ENCODE measurements around the gene FCAMR.

GRCh38 chr1:206972728-206973127, 2.5 kb upstream of the FCAMR start:
- no peak for TF ChIP-seq POLR2AphosphoS5 (IDR thresholded peaks at IDR 0.05)
- TF ChIP-seq, protein P1, sequence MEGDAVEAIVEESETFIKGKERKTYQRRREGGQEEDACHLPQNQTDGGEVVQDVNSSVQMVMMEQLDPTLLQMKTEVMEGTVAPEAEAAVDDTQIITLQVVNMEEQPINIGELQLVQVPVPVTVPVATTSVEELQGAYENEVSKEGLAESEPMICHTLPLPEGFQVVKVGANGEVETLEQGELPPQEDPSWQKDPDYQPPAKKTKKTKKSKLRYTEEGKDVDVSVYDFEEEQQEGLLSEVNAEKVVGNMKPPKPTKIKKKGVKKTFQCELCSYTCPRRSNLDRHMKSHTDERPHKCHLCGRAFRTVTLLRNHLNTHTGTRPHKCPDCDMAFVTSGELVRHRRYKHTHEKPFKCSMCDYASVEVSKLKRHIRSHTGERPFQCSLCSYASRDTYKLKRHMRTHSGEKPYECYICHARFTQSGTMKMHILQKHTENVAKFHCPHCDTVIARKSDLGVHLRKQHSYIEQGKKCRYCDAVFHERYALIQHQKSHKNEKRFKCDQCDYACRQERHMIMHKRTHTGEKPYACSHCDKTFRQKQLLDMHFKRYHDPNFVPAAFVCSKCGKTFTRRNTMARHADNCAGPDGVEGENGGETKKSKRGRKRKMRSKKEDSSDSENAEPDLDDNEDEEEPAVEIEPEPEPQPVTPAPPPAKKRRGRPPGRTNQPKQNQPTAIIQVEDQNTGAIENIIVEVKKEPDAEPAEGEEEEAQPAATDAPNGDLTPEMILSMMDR (IDR thresholded peaks at IDR 0.05) = no peak
